Measurements from ENCODE around the gene RPS6KB2. TPM values are rescaled to one million over a fixed set of nuclear protein-coding genes. Genes with fewer than 3 reads are reported as not detected.

The RPS6KB2 gene
- total and polyA plus RNA-seq, 12 donors: 16.3 to 46.3 (median 23.2) TPM

GRCh38 chr11:67453816-67454732 is 25.8 kb downstream of the RPS6KB2 start:
- ATAC-seq (no peak), DNase-seq (no peak)
- Histone ChIP-seq H3K4me1 (peaks cover 0 to 24% (median 8%) of the 10 kb centered on the region in 9 donors), H3K9me3 (no peaks in the 10 kb centered on the region), H3K4me3 (no peak overlapping the region), H3K27me3 (no peaks in the 10 kb centered on the region), H3K36me3 (no peaks in the 10 kb centered on the region), H3K27ac (no peak overlapping the region)
- TF ChIP-seq CTCF (IDR thresholded peaks at IDR 0.05): no peak
- WGBS, 2 donors: 93% methylated on average over 18 to 21 of the region's 21 CpGs
- intact Hi-C loops (cut with DNase I): no loop called here

- no peak for TF ChIP-seq CTCF (IDR thresholded peaks at IDR 0.05)
- DNase-seq: no peak
Observed at GRCh38 chr11:67455054-67455453, 26.8 kb downstream of the RPS6KB2 start, which contains the start of gene CABP4. CABP4 (plus strand) TSS chr11:67455354; CDS start chr11:67455424, 70 bp downstream.

GRCh38 chr11:67456068-67456705 is 27.9 kb downstream of the RPS6KB2 start:
- Histone ChIP-seq H3K4me3 (no peak overlapping the region), H3K9me3 (no peaks in the 10 kb centered on the region), H3K4me1 (peaks cover 0 to 14% (median 8%) of the 10 kb centered on the region in 9 donors), H3K27me3 (no peaks in the 10 kb centered on the region), H3K36me3 (no peaks in the 10 kb centered on the region), H3K27ac (no peak overlapping the region)
- 80% methylated on average over 22 to 25 of the region's 25 CpGs for WGBS, 2 donors
- intact Hi-C loops (cut with DNase I): no loop called here
- DNase-seq: no peak
- no peak for TF ChIP-seq CTCF (IDR thresholded peaks at IDR 0.05)
- ATAC-seq: no peak

More at GRCh38 chr11:67455054-67455453, 26.8 kb downstream of the RPS6KB2 start, which contains the start of gene CABP4:
- Histone ChIP-seq H3K4me3 (no peak within 1 kb of the TSS), H3K4me1 (peaks cover 0 to 15% (median 8%) of the 10 kb centered on the region in 9 donors), H3K27ac (no peak within 1 kb of the TSS), H3K27me3 (no peaks in the 10 kb centered on the region), H3K9me3 (no peaks in the 10 kb centered on the region), H3K36me3 (no peaks in the 10 kb centered on the region)
- intact Hi-C loops (cut with DNase I): no loop called here
- ATAC-seq: no peak
- WGBS, 2 donors: 89 to 96% methylated on average over 3 of the region's 3 CpGs

- Histone ChIP-seq H3K36me3 (no peaks in the 10 kb centered on the region), H3K27ac (no peak overlapping the region), H3K27me3 (no peaks in the 10 kb centered on the region), H3K9me3 (no peaks in the 10 kb centered on the region), H3K4me3 (no peak overlapping the region), H3K4me1 (peaks cover 0 to 9% (median 5%) of the 10 kb centered on the region in 9 donors)
- 94% methylated on average over 12 of the region's 12 CpGs for WGBS, 2 donors
- no peak for TF ChIP-seq CTCF (IDR thresholded peaks at IDR 0.05)
- intact Hi-C loops (cut with DNase I): no loop called here
- ATAC-seq: peak in 1 of 8 donors; percentile 8
- no peak for DNase-seq
Observed at GRCh38 chr11:67457453-67457852, 29.2 kb downstream of the RPS6KB2 start.

All from heart right ventricle (tissue), 16 donors.